HG02759 (cell line): ENCODE data around the gene AKAP5.

Experiments
- ATAC-seq: cut with Tn5 transposase; IDR thresholded peaks from one replicate; pipeline ENCODE4 v1.9.1; 2021; ENCODE audit warnings: mild to moderate bottlenecking, moderate library complexity; ENCODE audit not compliant: unreplicated experiment

Gene AKAP5

GRCh38 chr14:64465191-64465822 is at the start of gene AKAP5:
AKAP5 (plus strand) TSS chr14:64465499; CDS start chr14:64468395, 2,896 bp downstream.
- peak; percentile 77 for ATAC-seq

DNA sequence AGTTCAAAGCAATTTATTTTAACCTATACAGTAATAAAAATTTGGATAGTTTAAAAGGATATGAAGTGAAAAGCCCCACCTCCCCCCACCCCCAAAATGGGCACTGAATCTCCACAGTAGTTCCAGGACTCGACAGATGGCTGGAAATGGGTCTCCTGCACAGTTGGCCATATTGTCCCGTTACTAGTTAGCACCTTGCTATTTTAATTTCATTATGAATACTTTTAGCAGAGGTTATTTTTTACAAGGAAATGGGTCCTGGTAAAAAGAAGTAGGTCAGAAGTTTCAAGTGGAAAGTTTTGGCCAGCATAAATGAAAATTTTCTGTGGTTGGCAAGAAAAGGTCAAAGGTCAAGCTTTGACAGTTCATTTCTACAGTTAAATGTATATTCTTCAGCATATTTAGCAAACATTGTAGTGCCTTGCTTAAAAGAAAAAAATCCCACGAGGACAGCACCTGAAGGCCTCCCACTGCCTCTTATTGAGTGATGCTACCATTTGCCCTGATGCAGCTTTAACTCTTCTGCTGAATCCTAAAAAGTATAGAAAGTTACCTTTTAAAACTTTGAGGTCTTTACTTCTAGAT is 48.9 kb upstream of the AKAP5 start:
- ATAC-seq: no peak

DNA sequence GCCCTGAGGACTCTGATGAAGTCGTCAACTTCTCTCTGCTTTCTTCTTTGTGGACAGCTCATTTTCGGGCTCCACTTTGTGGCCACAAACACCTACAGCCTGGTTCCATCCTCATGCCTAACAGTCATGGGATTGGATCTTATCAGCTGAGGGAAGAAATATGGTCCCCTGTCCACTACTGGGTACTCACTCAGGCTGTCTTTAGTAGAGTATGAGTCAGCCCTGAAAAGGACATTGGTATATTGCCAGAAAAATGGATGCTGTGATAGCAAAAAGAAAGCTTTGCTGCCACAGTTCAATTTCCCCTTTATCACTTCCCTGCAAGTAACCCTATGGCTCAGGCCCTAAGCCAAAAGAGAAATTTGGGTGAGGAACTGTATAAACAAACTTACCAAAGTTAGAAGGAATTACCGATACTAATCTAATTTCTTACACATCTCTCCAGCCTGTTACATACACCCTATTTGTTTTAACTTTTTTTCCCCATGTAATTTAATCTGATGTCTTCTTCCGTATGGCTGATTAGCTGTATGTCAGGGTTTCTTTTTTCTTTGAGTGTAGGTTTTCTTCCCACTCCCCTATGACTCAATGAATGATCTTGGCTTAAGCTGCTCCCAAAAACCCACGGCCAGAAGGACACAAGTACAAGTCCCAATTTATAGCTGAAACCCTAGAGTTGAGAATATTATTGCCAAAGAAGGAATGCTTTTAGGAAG is 48.1 kb upstream of the AKAP5 start:
- no peak for ATAC-seq

DNA sequence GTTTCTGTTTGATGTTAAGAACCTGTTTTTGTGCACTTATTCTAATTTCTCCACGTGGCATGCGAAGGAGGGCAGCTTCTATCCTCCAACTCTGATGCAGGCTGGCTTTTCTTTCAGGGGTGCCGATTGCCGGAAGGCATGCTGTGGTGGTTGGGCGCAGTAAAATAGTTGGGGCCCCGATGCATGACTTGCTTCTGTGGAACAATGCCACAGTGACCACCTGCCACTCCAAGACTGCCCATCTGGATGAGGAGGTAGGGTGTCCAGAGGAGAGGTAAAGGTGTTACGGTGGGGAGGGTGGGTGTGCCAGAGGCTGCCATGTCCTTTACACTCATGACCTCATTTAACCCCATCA is 47.6 kb upstream of the AKAP5 start:
- ATAC-seq: no peak

GRCh38 chr14:64419003-64419402 is 46.3 kb upstream of the AKAP5 start:
- no peak for ATAC-seq

DNA sequence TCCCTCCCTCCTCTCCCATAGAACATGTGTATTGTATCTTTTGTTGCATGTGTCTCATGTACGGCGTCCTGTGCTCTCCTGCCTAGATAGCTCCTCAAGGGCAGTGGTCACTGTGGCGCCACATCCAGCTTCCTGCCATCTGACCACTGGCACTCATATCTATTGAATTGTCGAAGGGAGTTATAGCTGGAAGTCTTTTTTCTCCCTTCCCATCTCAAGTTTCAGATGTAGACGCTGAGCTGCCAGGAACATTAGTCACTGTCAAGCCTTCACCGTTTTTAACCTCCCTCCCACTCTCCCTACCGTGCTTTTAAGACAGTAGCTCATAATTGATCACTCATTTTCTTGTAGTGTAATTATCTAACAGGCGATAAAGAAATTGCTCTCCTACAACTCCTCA is 44.1 kb upstream of the AKAP5 start:
- ATAC-seq: no peak

DNA sequence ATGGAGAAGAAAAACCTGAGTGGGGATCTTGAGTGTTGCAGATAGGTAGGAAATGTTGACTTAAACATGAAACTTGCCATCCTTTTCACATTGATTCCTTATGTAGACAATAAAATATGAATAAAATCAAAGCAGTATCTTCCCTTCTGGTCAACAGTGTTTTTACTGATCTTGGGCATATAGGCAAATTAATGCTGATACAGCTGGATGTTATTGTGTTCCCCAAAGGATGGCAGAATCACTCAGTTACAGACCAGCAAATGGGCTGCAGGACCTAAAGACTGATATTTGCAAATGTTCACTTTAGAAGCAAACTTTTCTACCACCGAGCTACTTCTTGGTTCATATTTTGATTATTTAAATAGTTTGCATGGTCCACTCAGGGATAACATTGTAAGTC is 43.3 kb upstream of the AKAP5 start:
- no peak for ATAC-seq

- ATAC-seq: no peak
Observed at GRCh38 chr14:64422756-64423155, 42.5 kb upstream of the AKAP5 start.

GRCh38 chr14:64423987-64424386 is 41.3 kb upstream of the AKAP5 start:
- no peak for ATAC-seq

DNA sequence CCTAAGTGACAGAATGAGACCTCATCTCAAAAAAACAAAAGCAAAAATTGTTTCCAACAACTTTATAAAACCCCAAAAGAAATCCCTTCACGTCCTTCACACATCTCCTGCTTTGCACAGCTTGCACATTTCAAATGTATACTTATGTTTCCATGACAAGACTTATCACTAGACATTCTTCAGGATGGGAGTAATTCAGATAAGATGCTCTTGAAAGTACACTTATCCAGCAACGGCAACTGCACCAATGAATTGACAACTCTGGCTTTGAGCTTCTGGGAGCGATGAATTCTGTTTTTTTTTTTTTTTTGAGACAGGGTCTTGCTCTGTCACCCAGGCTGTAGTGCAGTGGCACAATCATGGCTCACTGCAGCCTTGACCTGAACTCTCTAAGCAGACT is 30.8 kb upstream of the AKAP5 start:
- no peak for ATAC-seq

GRCh38 chr14:64438181-64438841 is 27.0 kb upstream of the AKAP5 start:
- ATAC-seq: no peak

DNA sequence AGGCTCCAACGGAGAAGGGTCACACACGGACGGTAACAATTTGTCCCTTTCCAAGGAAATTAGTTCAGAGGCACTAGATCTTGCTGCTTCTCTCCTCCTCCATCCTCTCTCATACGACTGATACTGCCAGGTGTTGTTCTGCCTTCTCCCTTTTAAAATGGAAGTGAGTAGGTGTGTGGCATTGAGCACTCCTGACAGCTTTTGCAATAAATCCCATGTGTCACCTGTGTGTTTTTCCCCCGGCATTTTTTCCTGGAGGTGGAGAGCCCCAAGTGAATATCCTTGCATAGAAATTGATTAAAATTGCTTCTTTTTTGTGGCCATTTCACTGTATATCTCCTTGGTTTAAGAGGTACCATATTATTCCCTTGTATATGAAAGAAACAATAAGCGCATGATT is 26.2 kb upstream of the AKAP5 start:
- ATAC-seq: no peak

GRCh38 chr14:64440494-64440893 is 24.8 kb upstream of the AKAP5 start:
- no peak for ATAC-seq

GRCh38 chr14:64442300-64442988 is 22.9 kb upstream of the AKAP5 start:
- no peak for ATAC-seq

GRCh38 chr14:64444140-64444539 is 21.2 kb upstream of the AKAP5 start:
- no peak for ATAC-seq

GRCh38 chr14:64444984-64445845 is 20.1 kb upstream of the AKAP5 start:
- peak; percentile 99 for ATAC-seq

GRCh38 chr14:64447876-64448670 is 17.2 kb upstream of the AKAP5 start:
- ATAC-seq: no peak

- ATAC-seq: no peak
Observed at GRCh38 chr14:64450255-64450654, 15.0 kb upstream of the AKAP5 start.

GRCh38 chr14:64454671-64455070 is 10.6 kb upstream of the AKAP5 start:
- ATAC-seq: no peak
